Mammary epithelial cell (primary cell): ENCODE results near the gene KRT6C.

Source experiments
- CTCF ChIP-seq, 2 donors: IDR thresholded peaks in 1 of 2; conservative IDR thresholded peaks in 1 of 2; 2 replicates each; pipeline ENCODE4 v1.5.1; 2011 to 2012; ENCODE audit warnings: inconsistent platforms in 2 of 2, low read length in 2 of 2, mild to moderate bottlenecking in 2 of 2, control low read depth in 1 of 2, low read depth in 1 of 2; ENCODE audit not compliant: insufficient read depth in 1 of 2; ENCODE audit errors: extremely low read depth in 1 of 2
- EZH2 ChIP-seq: IDR thresholded peaks from 2 replicates; pipeline ENCODE4 v1.6.1; 2012; ENCODE audit warnings: low read length, inconsistent platforms, borderline replicate concordance

- TF ChIP-seq CTCF (conservative IDR thresholded peaks at IDR 0.05 in 1 of 2, IDR thresholded peaks at IDR 0.05 in 1 of 2; ENCODE audit: extremely low read depth in 1 of 2, insufficient read depth in 1 of 2, low read depth in 1 of 2, low read length in 2 of 2) (no peak), EZH2 (no peak)
Observed at GRCh38 chr12:52522346-52523011, 48.9 kb upstream of the KRT6C start.
